Measurements from ENCODE around the gene BCL2L1.

Gene BCL2L1

GRCh38 chr20:31685853-31686643 is 36.6 kb downstream of the BCL2L1 start:
- TF ChIP-seq CTCF (IDR thresholded peaks at IDR 0.05; ENCODE audit: low read depth, low read length, missing control alignments) = no peak
- H3K36me3 ChIP-seq (replicated peaks) = peaks cover 20% of the 10 kb centered on the region
- no peak overlapping the region for H3K4me3 ChIP-seq (ENCODE audit: low read depth, low read length)
- no peak overlapping the region for H3K27ac ChIP-seq
- no peaks in the 10 kb centered on the region for H3K27me3 ChIP-seq (replicated peaks)
- in situ Hi-C loops (cut with HindIII; ENCODE audit: low pct_ligation_motif_present, low sequenced_read_pairs) = no loop called here
- no peak for DNase-seq

GRCh38 chr20:31684153-31685015 is 38.3 kb downstream of the BCL2L1 start:
- no peaks in the 10 kb centered on the region for H3K27me3 ChIP-seq (replicated peaks)
- peaks cover 22% of the 10 kb centered on the region for H3K36me3 ChIP-seq (replicated peaks)
- TF ChIP-seq CTCF (IDR thresholded peaks at IDR 0.05; ENCODE audit: low read depth, low read length, missing control alignments) = no peak
- H3K4me3 ChIP-seq (ENCODE audit: low read depth, low read length) = no peak overlapping the region
- DNase-seq = no peak
- in situ Hi-C loops (cut with HindIII; ENCODE audit: low pct_ligation_motif_present, low sequenced_read_pairs) = no loop called here
- H3K27ac ChIP-seq = no peak overlapping the region

GRCh38 chr20:31682927-31683326 is 39.7 kb downstream of the BCL2L1 start:
- Histone ChIP-seq H3K27ac (no peak overlapping the region), H3K36me3 (replicated peaks) (peaks cover 28% of the 10 kb centered on the region)

GRCh38 chr20:31682352-31682751 is 40.3 kb downstream of the BCL2L1 start:
- no peak for DNase-seq
- no peak for TF ChIP-seq CTCF (IDR thresholded peaks at IDR 0.05; ENCODE audit: low read depth, low read length, missing control alignments)
- H3K27me3 ChIP-seq (replicated peaks) = no peaks in the 10 kb centered on the region
- in situ Hi-C loops (cut with HindIII; ENCODE audit: low pct_ligation_motif_present, low sequenced_read_pairs) = no loop called here
- H3K36me3 ChIP-seq (replicated peaks) = peaks cover 31% of the 10 kb centered on the region
- H3K4me3 ChIP-seq (ENCODE audit: low read depth, low read length) = no peak overlapping the region
- H3K27ac ChIP-seq = no peak overlapping the region

More at GRCh38 chr20:31682927-31683326, 39.7 kb downstream of the BCL2L1 start:
- Histone ChIP-seq H3K4me3 (ENCODE audit: low read depth, low read length) (no peak overlapping the region), H3K27me3 (replicated peaks) (no peaks in the 10 kb centered on the region)
- DNase-seq = no peak
- in situ Hi-C loops (cut with HindIII; ENCODE audit: low pct_ligation_motif_present, low sequenced_read_pairs) = no loop called here
- TF ChIP-seq CTCF (IDR thresholded peaks at IDR 0.05; ENCODE audit: low read depth, low read length, missing control alignments) = no peak

- peaks cover 28% of the 10 kb centered on the region for H3K36me3 ChIP-seq (replicated peaks)
- no peak for TF ChIP-seq CTCF (IDR thresholded peaks at IDR 0.05; ENCODE audit: low read depth, low read length, missing control alignments)
- H3K27ac ChIP-seq = no peak overlapping the region
- no peak for DNase-seq
- no peaks in the 10 kb centered on the region for H3K27me3 ChIP-seq (replicated peaks)
- no peak overlapping the region for H3K4me3 ChIP-seq (ENCODE audit: low read depth, low read length)
- in situ Hi-C loops (cut with HindIII; ENCODE audit: low pct_ligation_motif_present, low sequenced_read_pairs) = no loop called here
These were observed 40.9 kb downstream of the BCL2L1 start for GRCh38 chr20:31681769-31682168.

Measured in brain microvascular endothelial cell (primary cell).